GM21737 (cell line): ENCODE data around the gene CDKL4.
A peak's percentile ranks its signal among the peaks of the same experiment; 100 is the strongest.
"Not testable (repeated sequence)": the region's sequence is repeated elsewhere in the genome, so short reads cannot be mapped to it uniquely, and the experiment has no call there.

Source experiments
- ATAC-seq: cut with Tn5 transposase; IDR thresholded peaks from one replicate; pipeline ENCODE4 v1.9.1; 2021; ENCODE audit warnings: mild to moderate bottlenecking, moderate library complexity; ENCODE audit not compliant: unreplicated experiment

The CDKL4 gene

GRCh38 chr2:39144416-39144815 is 99.4 kb downstream of the CDKL4 start:
- ATAC-seq: no peak

- ATAC-seq: no peak
Observed at GRCh38 chr2:39142904-39143605, 100.7 kb downstream of the CDKL4 start.

DNA sequence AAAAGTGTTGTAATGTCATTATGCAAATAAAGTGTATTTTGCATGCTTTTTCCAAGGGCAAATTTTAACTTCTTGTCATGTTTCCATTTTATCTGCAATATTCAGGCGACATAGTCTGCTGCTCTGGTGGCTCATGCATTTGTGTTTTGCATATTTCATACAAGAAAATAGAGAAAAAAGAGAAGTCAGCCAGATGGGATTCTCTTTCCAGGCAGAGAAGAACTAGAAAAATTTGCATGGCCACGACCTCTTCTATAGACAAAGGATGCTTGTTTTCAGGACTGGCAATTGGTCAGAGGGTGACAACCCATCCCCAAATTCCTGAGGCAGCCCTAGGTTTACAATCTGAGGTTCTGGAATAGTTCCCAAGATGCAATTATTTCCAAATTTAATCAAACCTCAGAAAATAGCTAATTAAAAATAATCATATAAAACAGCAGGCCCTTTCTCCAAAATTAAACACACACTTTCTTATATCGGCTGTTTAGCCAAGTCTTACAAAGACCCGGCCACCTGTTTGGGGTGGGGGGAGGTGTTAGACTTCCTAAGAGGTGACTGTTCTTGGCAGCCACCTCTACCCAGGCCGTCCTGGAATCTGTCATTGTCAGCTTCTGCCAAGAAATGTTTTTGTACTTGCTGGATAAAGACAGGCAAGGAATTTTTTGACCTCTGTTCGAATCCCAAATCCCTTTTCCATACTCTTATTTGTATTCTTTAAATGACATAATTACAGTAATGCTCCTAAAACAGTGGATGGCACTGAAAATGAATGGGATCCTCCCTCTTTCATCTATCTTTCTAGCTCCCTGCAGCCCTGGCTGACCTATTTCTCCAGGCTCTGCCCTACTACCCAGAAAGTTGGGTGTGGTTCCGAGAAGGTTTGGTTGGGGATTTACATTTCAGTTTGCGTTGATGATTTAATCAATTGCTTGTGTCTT is 102.2 kb downstream of the CDKL4 start:
- ATAC-seq: no peak

DNA sequence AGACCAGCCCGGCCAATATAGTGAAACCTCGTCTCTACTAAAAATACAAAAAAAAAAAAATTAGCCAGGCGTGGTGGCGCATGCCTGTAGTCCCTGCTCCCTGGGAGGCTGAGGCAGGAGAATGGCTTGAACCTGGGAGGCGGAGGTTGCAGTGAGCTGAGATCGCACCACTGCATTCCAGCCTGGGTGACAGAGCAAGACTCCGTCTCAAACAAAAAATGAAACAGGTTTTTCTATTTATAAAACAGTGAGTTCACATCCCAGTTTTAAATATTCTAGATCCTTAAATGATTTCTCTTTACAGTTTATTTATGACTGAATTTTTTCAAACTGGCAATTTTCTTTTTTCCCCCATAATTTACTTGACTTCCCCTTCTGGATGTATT is 102.8 kb downstream of the CDKL4 start:
- ATAC-seq: not testable (repeated sequence)

DNA sequence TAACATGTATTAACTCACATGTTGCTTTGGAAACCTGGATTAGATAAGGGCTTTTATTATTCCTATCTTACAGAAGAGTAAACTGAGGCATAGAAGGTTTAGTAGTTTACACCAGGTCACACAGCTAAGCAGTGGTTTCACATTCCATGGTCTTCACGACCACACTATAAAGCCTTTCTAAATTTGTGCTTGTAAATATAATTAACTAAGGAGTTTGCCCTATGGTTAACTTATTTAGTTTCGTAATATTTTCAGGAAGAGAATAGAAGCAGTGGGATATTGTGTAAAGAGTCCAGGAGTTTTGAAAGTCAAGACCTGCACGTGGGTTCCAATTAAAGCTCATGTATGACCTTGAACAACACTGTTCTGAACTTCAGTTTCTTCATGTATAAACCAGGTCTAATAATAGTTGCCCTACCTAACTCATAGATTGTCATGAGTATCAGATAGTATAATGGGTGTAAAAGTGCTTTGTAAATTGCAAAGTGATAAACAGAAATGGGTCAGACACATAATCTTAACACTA is 103.4 kb downstream of the CDKL4 start:
- ATAC-seq: no peak

- no peak for ATAC-seq
Observed at GRCh38 chr2:39139511-39140237, 104.1 kb downstream of the CDKL4 start.

DNA sequence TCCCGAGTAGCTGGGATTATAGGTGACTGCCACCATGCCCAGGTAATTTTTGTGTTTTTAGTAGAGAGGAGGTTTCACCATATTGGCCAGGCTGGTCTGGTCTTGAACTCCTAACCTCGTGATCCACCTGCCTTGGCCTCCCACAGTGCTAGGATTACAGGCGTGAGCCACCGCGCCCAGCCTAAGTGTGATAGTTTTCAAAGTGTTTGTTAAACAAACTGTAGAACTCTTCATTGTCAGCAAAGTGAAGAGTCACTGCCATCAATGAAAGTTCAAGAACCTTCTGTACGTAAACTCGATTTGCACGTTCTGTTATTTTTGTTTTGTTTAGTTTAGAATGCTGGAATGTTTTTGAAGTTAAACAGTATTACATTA is 104.9 kb downstream of the CDKL4 start:
- no peak for ATAC-seq

- ATAC-seq: not testable (repeated sequence)
Observed at GRCh38 chr2:39138187-39138836, 105.5 kb downstream of the CDKL4 start.

GRCh38 chr2:39136799-39137198 is 107.0 kb downstream of the CDKL4 start:
- ATAC-seq: no peak

DNA sequence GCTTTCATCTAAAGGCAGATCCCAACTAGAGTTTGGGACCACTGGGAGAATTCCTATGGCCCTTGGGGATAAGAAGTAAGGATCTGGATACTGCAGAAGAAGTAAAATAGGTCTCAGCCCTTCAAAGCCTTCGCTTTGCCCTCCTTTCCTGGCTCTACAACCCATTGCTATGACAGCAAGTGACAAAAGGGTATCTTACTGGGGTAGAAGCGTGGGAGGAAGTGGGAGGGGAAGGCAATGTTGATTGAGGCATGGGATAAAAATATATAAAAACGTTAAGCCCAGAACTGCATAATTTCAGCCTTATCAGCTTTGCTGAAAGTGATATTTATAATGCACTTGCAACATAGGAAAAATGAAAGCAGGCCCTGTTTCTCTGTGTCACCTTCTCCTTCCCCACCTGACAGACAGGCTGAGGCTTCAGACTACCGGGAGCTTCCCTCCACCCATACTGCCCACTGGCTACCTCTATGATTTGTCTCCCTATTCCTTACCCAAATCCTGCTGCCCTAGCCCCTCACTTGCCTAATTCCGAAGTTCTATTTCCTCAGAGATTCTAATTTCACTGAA is 108.0 kb downstream of the CDKL4 start:
- no peak for ATAC-seq

GRCh38 chr2:39133215-39133851 is 110.4 kb downstream of the CDKL4 start:
- no peak for ATAC-seq

DNA sequence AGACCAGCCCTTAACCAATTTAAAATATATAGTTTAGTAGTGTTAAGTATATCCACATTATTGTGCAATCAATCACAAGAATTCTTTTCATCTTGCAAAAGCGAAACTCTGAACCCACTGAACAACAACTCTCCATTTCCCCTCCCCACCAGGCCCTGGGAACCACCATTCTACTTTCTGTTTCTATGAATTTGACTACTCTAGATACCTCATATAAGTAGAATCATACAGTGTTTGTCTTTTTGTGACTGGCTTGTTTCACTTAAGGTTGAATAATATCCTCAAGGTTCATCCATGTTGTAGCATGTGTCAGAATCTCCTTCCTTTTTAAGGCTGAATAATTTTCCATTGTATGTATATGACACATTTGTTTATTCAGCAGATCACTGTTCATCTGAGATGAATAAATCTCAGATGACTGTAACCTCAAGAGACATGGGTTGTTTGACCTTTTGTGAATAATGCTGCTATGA is 114.8 kb downstream of the CDKL4 start:
- ATAC-seq: peak; percentile 33

DNA sequence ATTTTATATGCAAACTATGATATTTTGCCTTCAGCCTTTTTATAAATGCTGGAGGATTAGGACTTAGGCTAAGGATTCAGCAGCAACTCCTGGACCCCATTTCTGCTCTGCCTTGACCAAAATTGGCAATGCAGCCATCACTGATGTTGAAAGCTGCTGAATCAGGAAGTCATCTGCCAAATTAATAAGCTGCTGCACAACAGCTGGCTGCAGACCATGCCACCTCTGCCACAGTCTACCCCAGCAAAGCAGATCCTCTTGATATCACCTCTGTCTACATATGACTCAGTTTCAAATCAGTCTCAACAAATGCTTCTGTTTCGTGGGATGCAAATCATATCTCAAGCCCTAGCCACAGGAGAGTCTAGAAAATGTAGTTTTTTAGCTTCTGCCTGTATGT is 115.8 kb downstream of the CDKL4 start:
- ATAC-seq: peak; percentile 40
